ENCODE data around the gene HOXA7. TPM values are rescaled to one million over a fixed set of nuclear protein-coding genes. Genes with fewer than 3 reads are reported as not detected.

The HOXA7 gene
- total and polyA plus RNA-seq, 2 of the 8 experiments (the other 6 are each of a cell fraction or from before 2014, with no cell fraction given), result 0.03 TPM; not detected in 1

- TF ChIP-seq HDAC6 (IDR thresholded peaks at IDR 0.05; ENCODE audit: low read depth, low read length) (no peak), BCL11A (IDR thresholded peaks at IDR 0.05; ENCODE audit: low read depth in 2 of 2, low read length in 2 of 2) (no peak), CHD2 (IDR thresholded peaks at IDR 0.05; ENCODE audit: low read length) (no peak), GTF2F1 (IDR thresholded peaks at IDR 0.05; ENCODE audit: borderline replicate concordance, low read depth, low read length) (no peak), ATF3 (IDR thresholded peaks at IDR 0.05; ENCODE audit: insufficient read depth, low read depth, low read length) (no peak), SIRT6 (IDR thresholded peaks at IDR 0.05; ENCODE audit: low read length) (no peak), PHF8 (conservative IDR thresholded peaks at IDR 0.05; ENCODE audit: low read depth, low read length) (no peak), ASH2L (IDR thresholded peaks at IDR 0.05; ENCODE audit: low read length) (no peak), YY1 (IDR thresholded peaks at IDR 0.05; ENCODE audit: low read depth, low read length) (0 out of 2 replicates have a peak, but pooled peaks have one; percentile 36), EZH2 (IDR thresholded peaks at IDR 0.05; ENCODE audit: low read depth, low read length, severe bottlenecking) (peak; percentile 64), ZNF274 (IDR thresholded peaks at IDR 0.05; ENCODE audit: borderline replicate concordance, extremely low read depth, low read length) (no peak), CREB1 (IDR thresholded peaks at IDR 0.05) (no peak), BACH1 (IDR thresholded peaks at IDR 0.05; ENCODE audit: low read length) (no peak), EGR1 (IDR thresholded peaks at IDR 0.05; ENCODE audit: borderline replicate concordance, low read depth, low read length) (no peak), RFX5 (IDR thresholded peaks at IDR 0.05; ENCODE audit: borderline replicate concordance, low read depth, low read length) (no peak), HDAC2 (IDR thresholded peaks at IDR 0.05; ENCODE audit: borderline replicate concordance in 1 of 2, low read depth in 2 of 2, low read length in 2 of 2) (no peak), JUN (IDR thresholded peaks at IDR 0.05; ENCODE audit: low read depth, low read length) (no peak), SP4 (IDR thresholded peaks at IDR 0.05; ENCODE audit: low read length) (no peak), KDM5A (IDR thresholded peaks at IDR 0.05; ENCODE audit: low read length) (no peak)
- TF ChIP-seq, protein P1, sequence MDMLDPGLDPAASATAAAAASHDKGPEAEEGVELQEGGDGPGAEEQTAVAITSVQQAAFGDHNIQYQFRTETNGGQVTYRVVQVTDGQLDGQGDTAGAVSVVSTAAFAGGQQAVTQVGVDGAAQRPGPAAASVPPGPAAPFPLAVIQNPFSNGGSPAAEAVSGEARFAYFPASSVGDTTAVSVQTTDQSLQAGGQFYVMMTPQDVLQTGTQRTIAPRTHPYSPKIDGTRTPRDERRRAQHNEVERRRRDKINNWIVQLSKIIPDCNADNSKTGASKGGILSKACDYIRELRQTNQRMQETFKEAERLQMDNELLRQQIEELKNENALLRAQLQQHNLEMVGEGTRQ (IDR thresholded peaks at IDR 0.05; ENCODE audit: low read length), result no peak
- TF ChIP-seq, protein P2, sequence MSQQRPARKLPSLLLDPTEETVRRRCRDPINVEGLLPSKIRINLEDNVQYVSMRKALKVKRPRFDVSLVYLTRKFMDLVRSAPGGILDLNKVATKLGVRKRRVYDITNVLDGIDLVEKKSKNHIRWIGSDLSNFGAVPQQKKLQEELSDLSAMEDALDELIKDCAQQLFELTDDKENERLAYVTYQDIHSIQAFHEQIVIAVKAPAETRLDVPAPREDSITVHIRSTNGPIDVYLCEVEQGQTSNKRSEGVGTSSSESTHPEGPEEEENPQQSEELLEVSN (IDR thresholded peaks at IDR 0.05), result no peak
Observed at GRCh38 chr7:27179503-27180430, 23.3 kb upstream of the HOXA7 start (continued).

Measured in H1 (cell line).